WERI-Rb-1 (cell line): Measurements from ENCODE around the gene GNAO1.
"Not testable (repeated sequence)": the region's sequence is repeated elsewhere in the genome, so short reads cannot be mapped to it uniquely, and the experiment has no call there.

Source experiments
- DNase-seq: peaks from one replicate; pipeline ENCODE4 v3.0.0-alpha.2; 2020
- H3K27ac ChIP-seq: fragments of 250-450 bp; sonication (Bioruptor Pico); 2 replicates; pipeline ENCODE4 v1.5.1; 2020; ENCODE audit warnings: mild to moderate bottlenecking, moderate library complexity
- H3K27me3 ChIP-seq: fragments of 250-450 bp; sonication (Bioruptor Pico); 2 replicates; pipeline ENCODE4 v1.5.1; 2021; ENCODE audit warnings: mild to moderate bottlenecking, low read depth, moderate library complexity; ENCODE audit not compliant: insufficient read depth, severe bottlenecking
- H3K36me3 ChIP-seq: fragments of 250-450 bp; sonication (Bioruptor Pico); 2 replicates; pipeline ENCODE4 v1.5.1; 2020; ENCODE audit warnings: mild to moderate bottlenecking, moderate library complexity
- H3K4me3 ChIP-seq: 2 replicates; pipeline ENCODE4 v1.5.1; 2011; ENCODE audit warnings: low read depth, mild to moderate bottlenecking, control low read depth, low read length
- H3K9me3 ChIP-seq: fragments of 250-450 bp; sonication (Bioruptor Pico); 2 replicates; pipeline ENCODE4 v1.5.1; 2021; ENCODE audit warnings: mild to moderate bottlenecking, moderate library complexity; ENCODE audit not compliant: severe bottlenecking
- CTCF ChIP-seq: IDR thresholded peaks from 2 replicates; pipeline ENCODE4 v1.5.1; 2011; ENCODE audit warnings: low read depth, mild to moderate bottlenecking, control low read depth, inconsistent platforms, low read length

The GNAO1 gene

GRCh38 chr16:56382459-56382858, 191.2 kb downstream of the GNAO1 start:
- no peak overlapping the region for H3K4me3 ChIP-seq
- no peaks in the 10 kb centered on the region for H3K27me3 ChIP-seq
- no peak for TF ChIP-seq CTCF
- H3K36me3 ChIP-seq: peaks cover 66% of the 10 kb centered on the region
- no peak overlapping the region for H3K27ac ChIP-seq
- H3K9me3 ChIP-seq: peaks cover 5% of the 10 kb centered on the region
- no peak for DNase-seq

GRCh38 chr16:56382901-56383355, 191.6 kb downstream of the GNAO1 start:
- Histone ChIP-seq H3K36me3 (peaks cover 69% of the 10 kb centered on the region), H3K4me3 (no peak overlapping the region), H3K27ac (no peak overlapping the region)

GRCh38 chr16:56384074-56384721, 192.9 kb downstream of the GNAO1 start:
- Histone ChIP-seq H3K27ac (peak overlapping the region; percentile 26), H3K9me3 (peaks cover 5% of the 10 kb centered on the region), H3K27me3 (no peaks in the 10 kb centered on the region), H3K36me3 (peaks cover 73% of the 10 kb centered on the region), H3K4me3 (no peak overlapping the region)
- no peak for TF ChIP-seq CTCF
- DNase-seq: no peak

More at GRCh38 chr16:56382901-56383355, 191.6 kb downstream of the GNAO1 start:
- no peak for TF ChIP-seq CTCF
- DNase-seq: no peak
- H3K9me3 ChIP-seq: peaks cover 5% of the 10 kb centered on the region
- no peaks in the 10 kb centered on the region for H3K27me3 ChIP-seq

GRCh38 chr16:56387396-56387795, 196.1 kb downstream of the GNAO1 start:
- Histone ChIP-seq H3K27ac (no peak overlapping the region), H3K4me3 (no peak overlapping the region), H3K9me3 (no peaks in the 10 kb centered on the region), H3K27me3 (no peaks in the 10 kb centered on the region), H3K36me3 (peaks cover 56% of the 10 kb centered on the region)
- TF ChIP-seq CTCF: no peak
- no peak for DNase-seq

GRCh38 chr16:56388209-56388608, 196.9 kb downstream of the GNAO1 start:
- Histone ChIP-seq H3K4me3 (no peak overlapping the region), H3K27me3 (no peaks in the 10 kb centered on the region), H3K27ac (no peak overlapping the region), H3K9me3 (no peaks in the 10 kb centered on the region), H3K36me3 (peaks cover 52% of the 10 kb centered on the region)
- no peak for DNase-seq
- TF ChIP-seq CTCF: no peak

- H3K27ac ChIP-seq: no peak overlapping the region
Measured at GRCh38 chr16:56389554-56389953, 198.3 kb downstream of the GNAO1 start.

GRCh38 chr16:56396724-56397123, 205.4 kb downstream of the GNAO1 start:
- not testable (repeated sequence) for H3K27me3 ChIP-seq, H3K27ac ChIP-seq, H3K9me3 ChIP-seq, H3K4me3 ChIP-seq, DNase-seq
- H3K36me3 ChIP-seq: peaks cover 23% of the 10 kb centered on the region

More at GRCh38 chr16:56389554-56389953, 198.3 kb downstream of the GNAO1 start:
- H3K36me3 ChIP-seq: peaks cover 38% of the 10 kb centered on the region
- no peak for DNase-seq
- no peaks in the 10 kb centered on the region for H3K27me3 ChIP-seq
- no peaks in the 10 kb centered on the region for H3K9me3 ChIP-seq
- no peak overlapping the region for H3K4me3 ChIP-seq
- no peak for TF ChIP-seq CTCF
